Renal cortex interstitium (tissue), 11 donors: ENCODE results near the gene RHOU. TPM values are rescaled to one million over a fixed set of nuclear protein-coding genes. Genes with fewer than 3 reads are reported as not detected.

Experiments used
- DNase-seq, 11 donors: peaks; one replicate each; pipeline ENCODE4 v3.0.0-alpha.2; 2013; ENCODE audit warnings: low read depth in 9 of 11, low spot score in 4 of 11; ENCODE audit errors: extremely low read depth in 1 of 11
- polyA plus RNA-seq, 3 donors: library from polyadenylated mRNA; unstranded; fragments of 120-200 nt; gene quantifications; one replicate each; pipeline ENCODE4 v1.2.1, GENCODE V29; 2013; ENCODE audit not compliant: insufficient read length in 3 of 3

RHOU gene
- polyA plus RNA-seq, 3 donors = 17.3 to 18.5 (median 17.6) TPM

- DNase-seq = no peak
These were observed 41.2 kb downstream of the RHOU start for GRCh38 chr1:228776449-228776848.

GRCh38 chr1:228777236-228777635 is 42.0 kb downstream of the RHOU start:
- DNase-seq = no peak

GRCh38 chr1:228778026-228778425 is 42.7 kb downstream of the RHOU start:
- DNase-seq = no peak

- no peak for DNase-seq
These were observed 43.2 kb downstream of the RHOU start for GRCh38 chr1:228778466-228778865.

GRCh38 chr1:228778961-228779360 is 43.7 kb downstream of the RHOU start:
- no peak for DNase-seq

- no peak for DNase-seq
These were observed 46.0 kb downstream of the RHOU start for GRCh38 chr1:228781161-228781808.

- DNase-seq = no peak
These were observed 46.8 kb downstream of the RHOU start for GRCh38 chr1:228781809-228782661.

- DNase-seq = no peak
These were observed 47.6 kb downstream of the RHOU start for GRCh38 chr1:228782662-228783417.

GRCh38 chr1:228783418-228784040 is 48.2 kb downstream of the RHOU start:
- no peak for DNase-seq

GRCh38 chr1:228784181-228784580 is 48.9 kb downstream of the RHOU start:
- DNase-seq = no peak

- no peak for DNase-seq
These were observed 50.4 kb downstream of the RHOU start for GRCh38 chr1:228785366-228786330.

- no peak for DNase-seq
These were observed 51.3 kb downstream of the RHOU start for GRCh38 chr1:228786361-228787129.

- DNase-seq = no peak
These were observed 56.5 kb downstream of the RHOU start for GRCh38 chr1:228791791-228792190.

GRCh38 chr1:228792601-228793000 is 57.3 kb downstream of the RHOU start:
- DNase-seq = no peak

GRCh38 chr1:228793032-228793431 is 57.8 kb downstream of the RHOU start:
- no peak for DNase-seq

- DNase-seq = no peak
These were observed 58.9 kb downstream of the RHOU start for GRCh38 chr1:228794173-228794572.

- DNase-seq = no peak
These were observed 59.5 kb downstream of the RHOU start for GRCh38 chr1:228794810-228795209.

- no peak for DNase-seq
These were observed 60.3 kb downstream of the RHOU start for GRCh38 chr1:228795596-228795995.
